Astrocyte (in vitro differentiated cells and primary cell): ENCODE data around the gene LCMT1.

Experiments used
- EZH2 ChIP-seq: IDR thresholded peaks from 2 replicates; pipeline ENCODE4 v1.6.1; 2012; ENCODE audit warnings: mild to moderate bottlenecking, low read length, inconsistent platforms; ENCODE audit not compliant: insufficient read depth
- TF ChIP-seq, protein P1 (sequence below): IDR thresholded peaks from 2 replicates; pipeline ENCODE4 v1.5.1; 2011; ENCODE audit warnings: low read depth, mild to moderate bottlenecking, inconsistent platforms, low read length, moderate library complexity; ENCODE audit not compliant: insufficient read depth

DNA sequence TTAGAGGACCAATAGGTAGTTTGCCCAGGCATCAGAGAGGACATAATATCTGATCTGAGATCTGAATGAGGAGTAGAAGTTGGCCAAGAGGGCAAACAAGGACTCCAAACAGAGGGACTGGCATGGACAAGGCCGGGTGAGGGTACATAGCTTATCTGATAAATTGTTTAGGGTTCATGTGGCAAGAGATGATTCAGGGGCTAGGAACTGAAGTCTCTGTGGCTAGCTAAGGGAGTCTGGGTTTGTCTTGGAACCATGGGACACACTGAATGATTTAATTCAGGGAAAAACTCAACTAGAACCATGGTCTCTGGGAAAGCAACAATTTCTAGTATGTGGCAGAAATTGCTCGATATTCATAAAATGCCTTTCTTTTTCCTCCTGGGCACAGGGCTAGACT is 101.1 kb downstream of the LCMT1 start:
- TF ChIP-seq, protein P1, sequence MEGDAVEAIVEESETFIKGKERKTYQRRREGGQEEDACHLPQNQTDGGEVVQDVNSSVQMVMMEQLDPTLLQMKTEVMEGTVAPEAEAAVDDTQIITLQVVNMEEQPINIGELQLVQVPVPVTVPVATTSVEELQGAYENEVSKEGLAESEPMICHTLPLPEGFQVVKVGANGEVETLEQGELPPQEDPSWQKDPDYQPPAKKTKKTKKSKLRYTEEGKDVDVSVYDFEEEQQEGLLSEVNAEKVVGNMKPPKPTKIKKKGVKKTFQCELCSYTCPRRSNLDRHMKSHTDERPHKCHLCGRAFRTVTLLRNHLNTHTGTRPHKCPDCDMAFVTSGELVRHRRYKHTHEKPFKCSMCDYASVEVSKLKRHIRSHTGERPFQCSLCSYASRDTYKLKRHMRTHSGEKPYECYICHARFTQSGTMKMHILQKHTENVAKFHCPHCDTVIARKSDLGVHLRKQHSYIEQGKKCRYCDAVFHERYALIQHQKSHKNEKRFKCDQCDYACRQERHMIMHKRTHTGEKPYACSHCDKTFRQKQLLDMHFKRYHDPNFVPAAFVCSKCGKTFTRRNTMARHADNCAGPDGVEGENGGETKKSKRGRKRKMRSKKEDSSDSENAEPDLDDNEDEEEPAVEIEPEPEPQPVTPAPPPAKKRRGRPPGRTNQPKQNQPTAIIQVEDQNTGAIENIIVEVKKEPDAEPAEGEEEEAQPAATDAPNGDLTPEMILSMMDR, result no peak
- TF ChIP-seq EZH2, result no peak
